Sigmoid colon (tissue), 7 donors: ENCODE measurements around the gene CDH13. TPM values are rescaled to one million over a fixed set of nuclear protein-coding genes. Genes with fewer than 3 reads are reported as not detected.

Source experiments
- DNase-seq: peaks from one replicate; pipeline ENCODE4 v3.0.0-alpha.2; 2019
- H3K27ac ChIP-seq, 4 donors: fragments of 200-600 bp; sonication (generic); one replicate each; pipeline ENCODE4 v1.5.1; 2016 to 2019; ENCODE audit warnings: mild to moderate bottlenecking in 1 of 4
- H3K27me3 ChIP-seq, 3 donors: fragments of 200-600 bp; sonication (generic); one replicate each; pipeline ENCODE4 v1.5.1; 2019; ENCODE audit warnings: mild to moderate bottlenecking in 1 of 3
- H3K36me3 ChIP-seq, 4 donors: fragments of 200-600 bp; sonication (generic); one replicate each; pipeline ENCODE4 v1.5.1; 2016 to 2019
- H3K4me1 ChIP-seq, 4 donors: fragments of 200-600 bp; sonication (generic); one replicate each; pipeline ENCODE4 v1.5.1; 2017 to 2019
- H3K4me3 ChIP-seq, 4 donors: fragments of 200-600 bp; sonication (generic); one replicate each; pipeline ENCODE4 v1.5.1; 2017 to 2019; ENCODE audit warnings: mild to moderate bottlenecking in 2 of 4, moderate library complexity in 1 of 4
- H3K9me3 ChIP-seq, 4 donors: fragments of 200-600 bp in 3 of 4; sonication (generic) in 3 of 4; one replicate each; pipeline versions ENCODE4 v1.5.1 to v1.6.1; 2013 to 2019
- EP300 ChIP-seq, 4 donors: sonication (generic); formaldehyde crosslinking; IDR thresholded peaks; one replicate each; pipeline ENCODE4 v1.6.1; 2017; ENCODE audit warnings: antibody characterized with exemption in 4 of 4
- POLR2A ChIP-seq, 2 donors: fragments of 450-650 bp; IDR thresholded peaks; one replicate each; pipeline ENCODE4 v1.6.1; 2016; ENCODE audit warnings: antibody characterized with exemption in 2 of 2, mild to moderate bottlenecking in 2 of 2, moderate library complexity in 2 of 2
- POLR2AphosphoS5 ChIP-seq, 4 donors: sonication (generic); formaldehyde crosslinking; IDR thresholded peaks; one replicate each; pipeline ENCODE4 v1.6.1; 2017; ENCODE audit warnings: antibody characterized with exemption in 4 of 4
- WGBS, 2 donors: extraction: QIAGEN DNeasy Blood & Tissue Kit; methylation state at CpG; one replicate each; pipeline ENCODE4 v1.1.7; 2013; 5-methylcytosine and 5-hydroxymethylcytosine counted together
- intact Hi-C: fragments of 100-400 bp; cut with DNase I; formaldehyde crosslinking; loops from one replicate; pipeline ENCODE4 v1.15.1; 2023
- polyA plus RNA-seq, 3 donors: library from polyadenylated mRNA; stranded (reverse); fragments of 200-250 nt; gene quantifications; one replicate each; pipeline ENCODE4 v1.2.3, GENCODE V29; 2013
- total RNA-seq, 4 donors: library from RNA; depleted of rRNA; stranded (reverse); fragments of >200 nt; gene quantifications; one replicate each; pipeline ENCODE4 v1.1.0, GENCODE V29; 2016
- TF ChIP-seq, protein P1 (sequence below), 4 experiments: fragments of 450-650 bp in 3 of 4; fragments of 200-600 bp in 1 of 4; IDR thresholded peaks; one replicate each; pipeline ENCODE4 v1.5.1; 2016 to 2019; ENCODE audit warnings: antibody characterized with exemption in 4 of 4, mild to moderate bottlenecking in 3 of 4, moderate library complexity in 2 of 4
- donor health status: healthy with polysubstance abuse.
- donor health status: Bipolar disorder and iron deficiency.
- donor health status: healthy.

The CDH13 gene
- total and polyA plus RNA-seq, 7 donors: 0.60 to 17.6 (median 11.8) TPM

DNA sequence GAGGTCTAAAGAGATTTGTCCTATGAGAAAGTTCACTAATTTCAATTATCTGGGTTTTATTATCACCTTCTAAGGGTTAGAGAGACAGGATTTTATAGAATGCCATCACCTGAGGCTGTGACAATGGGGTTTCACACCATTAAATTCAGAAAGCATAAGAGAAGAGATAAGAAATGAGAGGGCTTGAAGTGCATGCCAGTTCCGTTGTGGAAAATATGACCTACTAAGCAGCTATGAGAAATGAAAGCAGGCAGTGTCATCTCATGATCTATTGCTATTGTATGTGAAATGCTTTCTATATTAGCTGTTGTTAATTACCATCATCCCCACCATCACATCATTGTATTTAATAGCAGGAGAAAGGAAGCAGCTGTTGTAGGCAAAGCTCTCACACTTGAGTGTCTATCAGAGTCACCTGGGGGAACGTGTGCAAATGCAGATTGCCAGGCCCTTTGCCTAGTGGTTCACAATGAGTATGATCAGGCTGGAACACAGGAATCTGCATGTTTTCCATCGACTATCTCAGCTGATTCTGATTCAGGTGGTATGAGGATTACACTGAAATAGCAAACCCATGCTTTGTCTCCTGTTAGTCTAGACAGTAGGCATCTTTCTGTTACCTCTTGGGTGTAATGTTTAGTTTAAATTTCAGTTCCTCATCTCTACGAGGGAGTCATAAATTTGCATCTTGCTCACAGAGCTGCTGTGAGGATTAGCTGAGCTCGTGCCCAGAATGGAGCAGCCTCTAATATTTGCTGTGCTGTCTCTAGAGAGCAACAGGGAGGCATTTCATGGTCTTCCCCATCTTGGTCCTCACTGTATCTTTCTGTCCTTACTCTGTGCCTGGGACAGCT lies 256.4 kb downstream of the CDH13 start:
- 47 to 56% methylated on average over 5 of the region's 5 CpGs for WGBS, 2 donors
- no peak overlapping the region for H3K27ac ChIP-seq
- no peaks in the 10 kb centered on the region for H3K27me3 ChIP-seq
- intact Hi-C loops: no loop called here
- no peak for DNase-seq
- no peak for TF ChIP-seq POLR2AphosphoS5 (IDR thresholded peaks at IDR 0.05)
- TF ChIP-seq EP300 (IDR thresholded peaks at IDR 0.05): no peak
- no peak for TF ChIP-seq POLR2A (IDR thresholded peaks at IDR 0.05)
- TF ChIP-seq, protein P1, sequence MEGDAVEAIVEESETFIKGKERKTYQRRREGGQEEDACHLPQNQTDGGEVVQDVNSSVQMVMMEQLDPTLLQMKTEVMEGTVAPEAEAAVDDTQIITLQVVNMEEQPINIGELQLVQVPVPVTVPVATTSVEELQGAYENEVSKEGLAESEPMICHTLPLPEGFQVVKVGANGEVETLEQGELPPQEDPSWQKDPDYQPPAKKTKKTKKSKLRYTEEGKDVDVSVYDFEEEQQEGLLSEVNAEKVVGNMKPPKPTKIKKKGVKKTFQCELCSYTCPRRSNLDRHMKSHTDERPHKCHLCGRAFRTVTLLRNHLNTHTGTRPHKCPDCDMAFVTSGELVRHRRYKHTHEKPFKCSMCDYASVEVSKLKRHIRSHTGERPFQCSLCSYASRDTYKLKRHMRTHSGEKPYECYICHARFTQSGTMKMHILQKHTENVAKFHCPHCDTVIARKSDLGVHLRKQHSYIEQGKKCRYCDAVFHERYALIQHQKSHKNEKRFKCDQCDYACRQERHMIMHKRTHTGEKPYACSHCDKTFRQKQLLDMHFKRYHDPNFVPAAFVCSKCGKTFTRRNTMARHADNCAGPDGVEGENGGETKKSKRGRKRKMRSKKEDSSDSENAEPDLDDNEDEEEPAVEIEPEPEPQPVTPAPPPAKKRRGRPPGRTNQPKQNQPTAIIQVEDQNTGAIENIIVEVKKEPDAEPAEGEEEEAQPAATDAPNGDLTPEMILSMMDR (IDR thresholded peaks at IDR 0.05): no peak
- H3K4me3 ChIP-seq: no peak overlapping the region
- no peaks in the 10 kb centered on the region for H3K36me3 ChIP-seq
- peaks cover 0 to 16% (median 10%) of the 10 kb centered on the region in 4 donors for H3K4me1 ChIP-seq
- no peaks in the 10 kb centered on the region for H3K9me3 ChIP-seq

DNA sequence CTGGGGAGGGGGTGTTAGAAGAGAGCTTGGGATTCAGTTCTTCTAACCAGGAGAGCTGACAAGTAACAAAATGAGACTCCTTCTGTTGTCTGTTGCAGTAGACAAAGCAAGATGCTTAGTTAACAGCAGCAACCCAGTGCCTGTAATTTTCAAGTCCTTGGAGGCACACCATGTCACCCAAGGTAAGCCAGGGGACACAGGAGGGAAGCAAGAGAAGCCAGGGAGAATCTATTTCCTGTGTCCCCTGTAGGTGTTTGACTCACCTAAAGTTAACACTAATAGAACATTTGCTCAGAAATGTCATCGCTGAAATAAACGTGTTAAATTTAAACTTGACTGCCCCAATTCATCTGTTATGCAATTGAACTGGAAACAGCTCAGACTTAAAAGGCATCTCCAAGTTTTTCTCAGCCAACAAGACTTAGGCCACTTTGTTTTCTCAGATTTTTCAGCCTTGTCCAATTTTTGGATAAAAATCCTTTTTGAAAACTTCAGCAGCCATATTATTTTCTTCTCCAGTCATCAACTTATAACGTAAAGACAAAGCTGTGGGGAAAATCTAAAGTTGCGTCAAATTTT lies 257.6 kb downstream of the CDH13 start:
- Histone ChIP-seq H3K27ac (no peak overlapping the region), H3K36me3 (no peaks in the 10 kb centered on the region), H3K9me3 (no peaks in the 10 kb centered on the region), H3K27me3 (no peaks in the 10 kb centered on the region), H3K4me1 (peaks cover 0 to 19% (median 12%) of the 10 kb centered on the region in 4 donors), H3K4me3 (no peak overlapping the region)
- DNase-seq: no peak
- no peak for TF ChIP-seq POLR2AphosphoS5 (IDR thresholded peaks at IDR 0.05)
- TF ChIP-seq EP300 (IDR thresholded peaks at IDR 0.05): no peak
- TF ChIP-seq, protein P1 (IDR thresholded peaks at IDR 0.05): no peak
- TF ChIP-seq POLR2A (IDR thresholded peaks at IDR 0.05): no peak
- intact Hi-C loops: no loop called here
- WGBS, 2 donors: 85 to 88% methylated on average over 4 of the region's 4 CpGs

DNA sequence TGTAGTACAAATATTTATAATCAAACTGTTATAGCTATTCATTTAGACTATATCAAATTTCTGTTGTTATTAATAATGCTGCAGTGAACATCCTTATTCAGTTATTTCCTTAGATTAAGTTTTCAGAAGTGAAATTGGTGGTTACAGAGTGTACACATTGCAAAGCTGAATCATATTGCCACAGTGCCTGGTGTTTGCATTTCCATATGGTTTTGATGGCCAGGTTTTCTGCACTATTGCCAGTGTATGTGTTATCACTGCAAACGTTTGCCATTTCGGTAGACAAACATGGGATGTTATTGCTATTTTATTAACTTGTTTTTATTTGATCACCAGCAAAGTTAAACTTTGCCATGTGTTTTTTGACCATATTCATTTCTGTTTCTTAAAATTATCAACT lies 259.4 kb downstream of the CDH13 start:
- H3K27ac ChIP-seq: no peak overlapping the region
- TF ChIP-seq POLR2A (IDR thresholded peaks at IDR 0.05) (no peak), EP300 (IDR thresholded peaks at IDR 0.05) (no peak), POLR2AphosphoS5 (IDR thresholded peaks at IDR 0.05) (no peak)
- TF ChIP-seq, protein P1 (IDR thresholded peaks at IDR 0.05): no peak
- WGBS, 2 donors: 35 to 73% methylated on average over 2 of the region's 2 CpGs
- no peaks in the 10 kb centered on the region for H3K36me3 ChIP-seq
- H3K9me3 ChIP-seq: no peaks in the 10 kb centered on the region
- no peak for DNase-seq
- intact Hi-C loops: no loop called here
- peaks cover 0 to 21% (median 12%) of the 10 kb centered on the region in 4 donors for H3K4me1 ChIP-seq
- H3K4me3 ChIP-seq: no peak overlapping the region
- H3K27me3 ChIP-seq: no peaks in the 10 kb centered on the region

DNA sequence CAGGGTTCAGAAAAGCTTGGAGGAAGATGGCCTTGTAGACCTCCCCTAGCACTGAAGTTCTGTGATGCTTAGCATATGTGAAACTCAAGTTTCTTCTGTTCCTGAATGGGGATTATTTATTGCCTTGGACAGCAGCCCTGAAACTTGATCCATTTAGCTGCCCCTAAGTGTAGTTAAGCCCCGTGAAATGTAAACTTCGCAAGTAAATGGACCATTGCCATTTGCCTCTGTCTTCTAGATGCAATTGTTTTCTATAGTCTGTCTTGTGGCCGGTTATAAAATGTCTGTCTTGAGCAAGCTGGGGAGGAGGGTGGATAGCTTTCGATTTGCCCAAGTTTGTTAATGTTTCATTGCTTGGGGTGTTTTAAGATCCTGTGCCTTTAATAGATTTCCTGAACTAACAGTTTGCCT lies 261.8 kb downstream of the CDH13 start:
- no peak overlapping the region for H3K4me3 ChIP-seq
- intact Hi-C loops: no loop called here
- peaks cover 0 to 25% (median 11%) of the 10 kb centered on the region in 4 donors for H3K4me1 ChIP-seq
- H3K36me3 ChIP-seq: no peaks in the 10 kb centered on the region
- TF ChIP-seq POLR2AphosphoS5 (IDR thresholded peaks at IDR 0.05) (peak in 3 of 4 donors; percentile 61 to 72 (median 72)), EP300 (IDR thresholded peaks at IDR 0.05) (peak in 2 of 4 donors; percentile 36 to 46), POLR2A (IDR thresholded peaks at IDR 0.05) (no peak)
- TF ChIP-seq, protein P1 (IDR thresholded peaks at IDR 0.05): no peak
- no peaks in the 10 kb centered on the region for H3K9me3 ChIP-seq
- H3K27ac ChIP-seq: peak overlapping the region in 2 of 4 donors; percentile 16 to 40
- 18 to 23% methylated on average over 4 of the region's 4 CpGs for WGBS, 2 donors
- H3K27me3 ChIP-seq: no peaks in the 10 kb centered on the region
- DNase-seq: no peak
